Tongue (tissue), 2 donors: ENCODE measurements around the gene OR10A4. TPM values are rescaled to one million over a fixed set of nuclear protein-coding genes. Genes with fewer than 3 reads are reported as not detected.
"Not testable (repeated sequence)": the region's sequence is repeated elsewhere in the genome, so short reads cannot be mapped to it uniquely, and the experiment has no call there.

Experiments used
- DNase-seq: peaks from one replicate; pipeline ENCODE4 v3.0.0-alpha.2; 2015
- total RNA-seq: library from RNA; depleted of rRNA; stranded (reverse); fragments of >200 nt; gene quantifications from one replicate; pipeline ENCODE4 v1.2.3, GENCODE V29; 2014

The OR10A4 gene
- total RNA-seq, result not detected

- no peak for DNase-seq
Measured at GRCh38 chr11:6876325-6876724, at the start of gene OR10A4. TSS of gene OR10A4 (plus strand) at chr11:6876625. CDS start at chr11:6876648, 23 bp downstream.

- no peak for DNase-seq
Measured at GRCh38 chr11:6828103-6828502, 48.3 kb upstream of the OR10A4 start.

GRCh38 chr11:6833356-6833755, 43.1 kb upstream of the OR10A4 start:
- DNase-seq, result no peak

- no peak for DNase-seq
Measured at GRCh38 chr11:6834021-6834420, 42.4 kb upstream of the OR10A4 start.

GRCh38 chr11:6841694-6842093, 34.7 kb upstream of the OR10A4 start:
- no peak for DNase-seq

- no peak for DNase-seq
Measured at GRCh38 chr11:6843670-6844069, 32.8 kb upstream of the OR10A4 start.

GRCh38 chr11:6844356-6844755, 32.1 kb upstream of the OR10A4 start:
- DNase-seq, result peak; percentile 27

GRCh38 chr11:6845383-6845782, 31.0 kb upstream of the OR10A4 start, which contains the start of gene OR10A5:
TSS of gene OR10A5 (plus strand) at chr11:6845683. CDS start at chr11:6845683, 0 bp downstream.
- no peak for DNase-seq

- no peak for DNase-seq
Measured at GRCh38 chr11:6850526-6850925, 25.9 kb upstream of the OR10A4 start.

- not testable (repeated sequence) for DNase-seq
Measured at GRCh38 chr11:6854801-6855200, 21.6 kb upstream of the OR10A4 start.

- DNase-seq, result peak; percentile 5
Measured at GRCh38 chr11:6855971-6856541, 20.4 kb upstream of the OR10A4 start.

- no peak for DNase-seq
Measured at GRCh38 chr11:6856871-6857270, 19.6 kb upstream of the OR10A4 start.

- DNase-seq, result peak; percentile 74
Measured at GRCh38 chr11:6862961-6863360, 13.5 kb upstream of the OR10A4 start, which contains the start of gene OR10A2. TSS of gene OR10A2 (plus strand) at chr11:6863057. CDS start at chr11:6869755, 6,698 bp downstream.

GRCh38 chr11:6864438-6864837, 12.0 kb upstream of the OR10A4 start:
- no peak for DNase-seq

GRCh38 chr11:6871278-6871677, 5.1 kb upstream of the OR10A4 start:
- DNase-seq, result no peak

GRCh38 chr11:6875761-6876160, 664 bp upstream of the OR10A4 start:
- DNase-seq, result no peak

GRCh38 chr11:6876914-6877313, 489 bp downstream of the OR10A4 start:
- no peak for DNase-seq

- DNase-seq, result no peak
Measured at GRCh38 chr11:6882751-6883150, 6.3 kb downstream of the OR10A4 start.

GRCh38 chr11:6887711-6888110, 11.3 kb downstream of the OR10A4 start:
- DNase-seq, result not testable (repeated sequence)

- DNase-seq, result no peak
Measured at GRCh38 chr11:6888830-6889229, 12.4 kb downstream of the OR10A4 start.

GRCh38 chr11:6889835-6890234, 13.4 kb downstream of the OR10A4 start:
- DNase-seq, result no peak

- no peak for DNase-seq
Measured at GRCh38 chr11:6892400-6892799, 16.0 kb downstream of the OR10A4 start, which contains the start of gene OR2D2. TSS of gene OR2D2 (minus strand) at chr11:6892500. CDS start at chr11:6892500, 0 bp downstream.

- no peak for DNase-seq
Measured at GRCh38 chr11:6894097-6894496, 17.7 kb downstream of the OR10A4 start.

- DNase-seq, result no peak
Measured at GRCh38 chr11:6895010-6895409, 18.6 kb downstream of the OR10A4 start.

GRCh38 chr11:6898911-6899310, 22.5 kb downstream of the OR10A4 start:
- no peak for DNase-seq
